HK-2 (cell line): ENCODE measurements around the gene TXNL1.
"Not testable (repeated sequence)": the region's sequence is repeated elsewhere in the genome, so short reads cannot be mapped to it uniquely, and the experiment has no call there.

Experiments
- DNase-seq: peaks from one replicate; pipeline ENCODE4 v3.0.0-alpha.2; 2018; ENCODE audit not compliant: unreplicated experiment

TXNL1 gene

GRCh38 chr18:56638232-56639103 is at the start of gene TXNL1:
Gene TXNL1, minus strand, starts transcription at chr18:56638592. Its CDS starts 152 bp downstream, at chr18:56638440.
- DNase-seq: peak; percentile 96

- DNase-seq: no peak
Observed at GRCh38 chr18:56684277-56684676, 45.9 kb upstream of the TXNL1 start.

- DNase-seq: no peak
Observed at GRCh38 chr18:56678836-56679565, 40.6 kb upstream of the TXNL1 start.

GRCh38 chr18:56676639-56677038 is 38.2 kb upstream of the TXNL1 start:
- no peak for DNase-seq

GRCh38 chr18:56672981-56673380 is 34.6 kb upstream of the TXNL1 start:
- no peak for DNase-seq

- DNase-seq: no peak
Observed at GRCh38 chr18:56672391-56672790, 34.0 kb upstream of the TXNL1 start.

GRCh38 chr18:56662902-56663301 is 24.5 kb upstream of the TXNL1 start:
- DNase-seq: no peak

GRCh38 chr18:56662502-56662901 is 24.1 kb upstream of the TXNL1 start:
- no peak for DNase-seq

GRCh38 chr18:56662063-56662408 is 23.6 kb upstream of the TXNL1 start:
- no peak for DNase-seq

GRCh38 chr18:56661360-56662062 is 23.1 kb upstream of the TXNL1 start:
- DNase-seq: no peak

- DNase-seq: no peak
Observed at GRCh38 chr18:56660655-56661054, 22.3 kb upstream of the TXNL1 start.

GRCh38 chr18:56659111-56659510 is 20.7 kb upstream of the TXNL1 start:
- DNase-seq: no peak

- DNase-seq: no peak
Observed at GRCh38 chr18:56658261-56658660, 19.9 kb upstream of the TXNL1 start.

GRCh38 chr18:56654280-56654679 is 15.9 kb upstream of the TXNL1 start:
- not testable (repeated sequence) for DNase-seq

GRCh38 chr18:56652802-56653201 is 14.4 kb upstream of the TXNL1 start:
- DNase-seq: no peak

- DNase-seq: no peak
Observed at GRCh38 chr18:56651771-56652092, 13.3 kb upstream of the TXNL1 start.

- peak; percentile 90 for DNase-seq
Observed at GRCh38 chr18:56650944-56651770, 12.8 kb upstream of the TXNL1 start, which contains the start of gene WDR7. Gene WDR7, plus strand, starts transcription at chr18:56651359. Its CDS starts 21,157 bp downstream, at chr18:56672516.

- DNase-seq: no peak
Observed at GRCh38 chr18:56649996-56650395, 11.6 kb upstream of the TXNL1 start.

GRCh38 chr18:56647951-56648893 is 9.8 kb upstream of the TXNL1 start:
- DNase-seq: no peak

GRCh38 chr18:56647071-56647470 is 8.7 kb upstream of the TXNL1 start:
- no peak for DNase-seq
